Activated naive CD8-positive, alpha-beta T cell treated with anti-CD3 and anti-CD28 coated beads, Interleukin-2, amount 50 U/mL, for 24 hours (primary cell): Measurements from ENCODE around the gene EIF4E2.
A peak's percentile ranks its signal among the peaks of the same experiment; 100 is the strongest.

Source experiments
- ATAC-seq: fragments of 150-1000 bp; cut with Tn5 transposase; one replicate; pipeline ENCODE4 v1.10.0; 2021
- DNase-seq: peaks from one replicate; pipeline ENCODE4 v3.0.0; 2021
- H3K27ac Mint-ChIP-seq: one replicate; pipeline ENCODE4 v1.8.0; 2021; ENCODE audit warnings: mild to moderate bottlenecking, mixed read lengths
- H3K27me3 Mint-ChIP-seq: one replicate; pipeline ENCODE4 v1.8.0; 2021; ENCODE audit warnings: mixed read lengths
- H3K36me3 Mint-ChIP-seq: one replicate; pipeline ENCODE4 v1.8.0; 2021; ENCODE audit warnings: low read depth, mixed read lengths
- H3K4me1 Mint-ChIP-seq: one replicate; pipeline ENCODE4 v1.8.0; 2021; ENCODE audit warnings: mixed read lengths
- H3K4me3 Mint-ChIP-seq: one replicate; pipeline ENCODE4 v1.8.0; 2021; ENCODE audit warnings: mild to moderate bottlenecking, moderate library complexity, mixed read lengths
- H3K9me3 Mint-ChIP-seq: one replicate; pipeline ENCODE4 v1.8.0; 2021; ENCODE audit warnings: mixed read lengths

The EIF4E2 gene

GRCh38 chr2:232578626-232579025 is 28.1 kb downstream of the EIF4E2 start:
- Mint-ChIP-seq H3K27me3 (no peaks in the 10 kb centered on the region), H3K4me3 (no peak overlapping the region), H3K4me1 (peaks cover 4% of the 10 kb centered on the region), H3K9me3 (no peaks in the 10 kb centered on the region), H3K27ac (no peak overlapping the region), H3K36me3 (peaks cover 40% of the 10 kb centered on the region)
- ATAC-seq (no peak), DNase-seq (no peak)

- Mint-ChIP-seq H3K27me3 (no peaks in the 10 kb centered on the region), H3K4me3 (no peak overlapping the region), H3K4me1 (peaks cover 4% of the 10 kb centered on the region), H3K9me3 (no peaks in the 10 kb centered on the region), H3K27ac (no peak overlapping the region), H3K36me3 (peaks cover 40% of the 10 kb centered on the region)
- DNase-seq (no peak), ATAC-seq (no peak)
Observed at GRCh38 chr2:232580648-232580981, 30.1 kb downstream of the EIF4E2 start.

- no peak overlapping the region for H3K4me3 Mint-ChIP-seq
- DNase-seq (no peak), ATAC-seq (no peak)
- H3K27ac Mint-ChIP-seq: no peak overlapping the region
- no peaks in the 10 kb centered on the region for H3K27me3 Mint-ChIP-seq
- no peaks in the 10 kb centered on the region for H3K9me3 Mint-ChIP-seq
- H3K36me3 Mint-ChIP-seq: peaks cover 36% of the 10 kb centered on the region
- H3K4me1 Mint-ChIP-seq: peaks cover 3% of the 10 kb centered on the region
Observed at GRCh38 chr2:232581725-232582124, 31.2 kb downstream of the EIF4E2 start.

- peaks cover 3% of the 10 kb centered on the region for H3K4me1 Mint-ChIP-seq
- no peak overlapping the region for H3K4me3 Mint-ChIP-seq
- DNase-seq (no peak), ATAC-seq (no peak)
- no peaks in the 10 kb centered on the region for H3K27me3 Mint-ChIP-seq
- H3K36me3 Mint-ChIP-seq: peaks cover 33% of the 10 kb centered on the region
- no peaks in the 10 kb centered on the region for H3K9me3 Mint-ChIP-seq
- no peak overlapping the region for H3K27ac Mint-ChIP-seq
Observed at GRCh38 chr2:232584238-232584637, 33.7 kb downstream of the EIF4E2 start.

DNA sequence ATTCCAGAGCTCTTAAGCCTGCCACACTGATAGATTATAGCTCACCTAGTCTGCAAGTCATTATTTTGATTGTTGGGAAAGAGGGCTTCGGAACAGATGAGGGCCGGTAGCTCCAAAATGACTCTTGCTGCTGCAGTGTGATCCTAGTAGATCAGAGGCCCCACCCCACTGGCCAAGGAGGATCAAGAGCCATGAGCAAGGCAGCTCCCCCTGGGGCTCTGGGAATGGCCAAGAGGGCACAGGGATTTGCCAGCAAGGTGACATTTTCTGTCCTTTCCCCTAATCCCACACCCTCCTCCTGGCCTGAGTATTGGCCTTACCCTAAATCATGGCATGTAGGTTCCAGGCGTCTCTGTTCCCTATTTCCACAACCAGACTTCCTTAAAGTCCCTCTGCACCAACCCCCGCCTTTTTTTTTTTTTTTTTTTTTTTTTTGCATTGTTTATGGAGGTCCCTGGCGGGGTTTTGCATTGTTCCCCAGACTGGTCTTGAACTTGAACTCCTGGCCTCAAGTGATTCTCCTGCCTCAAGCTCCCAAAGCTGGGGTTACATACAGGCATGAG is 36.5 kb downstream of the EIF4E2 start:
- H3K9me3 Mint-ChIP-seq: no peaks in the 10 kb centered on the region
- no peaks in the 10 kb centered on the region for H3K4me1 Mint-ChIP-seq
- no peak overlapping the region for H3K27ac Mint-ChIP-seq
- ATAC-seq (no peak), DNase-seq (no peak)
- H3K27me3 Mint-ChIP-seq: no peaks in the 10 kb centered on the region
- peaks cover 24% of the 10 kb centered on the region for H3K36me3 Mint-ChIP-seq
- H3K4me3 Mint-ChIP-seq: no peak overlapping the region

- no peaks in the 10 kb centered on the region for H3K9me3 Mint-ChIP-seq
- H3K36me3 Mint-ChIP-seq: peaks cover 20% of the 10 kb centered on the region
- no peaks in the 10 kb centered on the region for H3K4me1 Mint-ChIP-seq
- no peak overlapping the region for H3K27ac Mint-ChIP-seq
- H3K4me3 Mint-ChIP-seq: no peak overlapping the region
- no peaks in the 10 kb centered on the region for H3K27me3 Mint-ChIP-seq
- no peak for ATAC-seq
- DNase-seq: no peak
Observed at GRCh38 chr2:232587512-232587911, 37.0 kb downstream of the EIF4E2 start.

DNA sequence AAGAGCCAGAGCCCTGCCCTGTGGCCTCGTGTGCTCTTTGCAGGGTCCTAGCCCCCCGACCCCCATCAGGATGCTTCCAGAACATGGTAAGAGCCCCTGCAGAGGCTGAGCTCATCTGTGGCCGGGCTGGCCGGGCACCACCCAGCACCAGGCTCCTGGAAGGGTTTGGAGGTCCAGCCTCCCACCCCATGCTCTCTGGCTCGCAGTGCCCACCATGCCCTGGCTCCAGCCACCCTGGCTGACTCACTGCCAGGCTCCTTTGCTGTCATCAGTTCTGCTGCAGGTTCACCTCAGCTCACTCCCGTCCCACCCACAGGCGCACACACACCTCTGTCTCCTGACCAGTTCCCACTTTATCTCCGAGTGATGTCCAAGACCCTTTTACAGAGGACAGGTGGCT is 37.5 kb downstream of the EIF4E2 start:
- DNase-seq (no peak), ATAC-seq (no peak)
- Mint-ChIP-seq H3K36me3 (peaks cover 15% of the 10 kb centered on the region), H3K4me1 (peaks cover 2% of the 10 kb centered on the region), H3K4me3 (no peak overlapping the region), H3K27ac (no peak overlapping the region), H3K9me3 (no peaks in the 10 kb centered on the region), H3K27me3 (no peaks in the 10 kb centered on the region)

DNA sequence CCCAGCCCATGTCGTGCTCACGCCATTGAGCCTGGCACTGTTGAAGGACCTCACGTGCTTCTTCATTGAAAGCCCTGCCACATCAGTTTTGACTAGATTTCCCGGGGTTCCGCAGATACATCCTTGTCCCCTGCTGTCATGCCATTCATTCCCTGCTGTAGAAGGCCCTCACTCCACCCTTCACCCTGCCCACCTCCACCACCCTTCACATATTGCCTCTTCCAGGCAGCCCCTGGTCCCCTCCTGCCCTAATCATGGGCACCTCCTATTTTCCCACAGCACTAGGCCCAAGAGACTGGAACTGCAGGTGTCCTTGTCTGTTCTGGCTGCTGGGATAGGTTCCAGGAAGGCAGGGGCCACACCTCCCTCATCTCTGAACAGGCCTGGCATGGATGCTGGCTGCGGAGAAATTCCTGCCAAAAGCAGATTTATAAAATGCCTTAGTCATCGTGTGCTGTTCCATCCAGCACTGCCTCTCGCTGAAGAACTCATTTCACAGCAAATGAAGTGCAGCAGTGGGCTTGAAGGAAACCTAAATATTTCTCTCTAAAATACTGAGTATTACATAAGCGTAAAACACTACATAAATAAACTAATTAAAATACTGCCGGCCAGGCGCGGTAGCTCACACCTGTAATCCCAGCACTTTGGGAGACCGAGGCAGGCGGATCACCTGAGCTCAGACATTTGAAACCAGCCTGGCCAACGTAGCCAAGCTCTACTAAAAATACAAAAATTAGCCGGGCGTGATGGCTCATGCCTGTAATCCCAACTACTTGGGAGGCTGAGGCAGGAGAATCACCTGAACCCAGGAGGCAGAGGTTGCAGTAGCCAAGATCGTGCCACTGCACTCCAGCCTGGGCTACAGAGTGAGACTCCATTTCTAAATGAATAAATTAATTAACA is 38.4 kb downstream of the EIF4E2 start:
- no peaks in the 10 kb centered on the region for H3K27me3 Mint-ChIP-seq
- H3K27ac Mint-ChIP-seq: no peak overlapping the region
- H3K4me3 Mint-ChIP-seq: no peak overlapping the region

DNA sequence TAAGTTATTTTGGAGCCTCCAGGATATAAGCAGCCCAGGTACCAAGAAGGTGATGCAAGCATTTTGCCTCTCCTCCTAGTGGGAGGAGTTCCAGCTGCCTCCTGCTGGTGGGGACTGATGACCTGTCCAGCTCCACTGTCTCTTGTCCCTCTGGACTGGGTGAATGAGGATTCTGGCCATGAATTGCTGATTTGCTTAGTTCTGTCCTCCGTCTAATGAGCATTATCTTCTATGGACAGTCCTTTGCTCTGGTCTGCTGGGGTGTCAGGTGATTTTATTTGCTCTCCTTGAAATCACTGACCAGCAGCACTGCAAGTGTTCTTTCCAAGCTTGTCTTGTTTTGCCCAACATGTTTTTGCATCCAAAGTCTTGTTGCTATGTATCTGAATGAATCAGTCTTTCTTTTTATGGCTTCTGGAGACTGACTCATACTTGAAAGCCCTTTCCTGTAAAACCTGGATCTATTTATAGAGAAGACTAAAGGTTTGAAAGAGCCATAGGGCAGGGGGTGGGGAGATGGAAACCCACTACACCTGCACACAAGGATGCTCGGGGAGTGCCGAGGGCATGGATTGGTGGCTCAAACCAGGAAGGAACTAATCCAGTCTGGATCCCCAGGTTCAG is 42.4 kb downstream of the EIF4E2 start:
- Mint-ChIP-seq H3K4me3 (no peak overlapping the region), H3K27ac (peak overlapping the region; percentile 4), H3K36me3 (no peaks in the 10 kb centered on the region), H3K9me3 (no peaks in the 10 kb centered on the region), H3K27me3 (no peaks in the 10 kb centered on the region), H3K4me1 (peaks cover 6% of the 10 kb centered on the region)
- DNase-seq (no peak), ATAC-seq (peak; percentile 40)

More for the DNA sequence above, 38.4 kb downstream of the EIF4E2 start:
- peaks cover 6% of the 10 kb centered on the region for H3K4me1 Mint-ChIP-seq
- no peak for DNase-seq
- peaks cover 7% of the 10 kb centered on the region for H3K36me3 Mint-ChIP-seq
- no peaks in the 10 kb centered on the region for H3K9me3 Mint-ChIP-seq
- ATAC-seq: no peak

DNA sequence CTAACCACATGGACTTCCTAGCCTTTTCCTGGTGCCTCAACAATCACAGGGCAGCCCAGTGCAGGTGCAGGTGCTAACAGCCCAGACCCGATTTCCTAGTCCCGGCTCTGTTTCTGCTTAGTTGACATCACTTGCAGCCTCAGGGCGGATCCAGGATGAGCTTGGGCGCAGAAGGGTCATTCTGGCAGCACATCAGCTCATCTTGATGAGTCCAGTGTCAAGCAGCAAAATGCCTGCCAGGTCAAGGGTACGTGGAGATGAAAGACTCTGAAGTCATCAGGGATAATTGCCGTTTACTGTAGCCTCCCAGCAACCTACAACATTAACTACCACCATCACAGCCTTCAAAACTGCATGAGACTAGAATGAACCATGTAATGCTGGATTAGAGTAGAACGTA is 43.5 kb downstream of the EIF4E2 start:
- Mint-ChIP-seq H3K36me3 (no peaks in the 10 kb centered on the region), H3K27ac (no peak overlapping the region), H3K4me3 (no peak overlapping the region), H3K4me1 (peaks cover 6% of the 10 kb centered on the region), H3K9me3 (no peaks in the 10 kb centered on the region), H3K27me3 (no peaks in the 10 kb centered on the region)
- DNase-seq (no peak), ATAC-seq (no peak)

GRCh38 chr2:232597362-232598079 is 47.0 kb downstream of the EIF4E2 start:
- no peaks in the 10 kb centered on the region for H3K27me3 Mint-ChIP-seq
- no peak overlapping the region for H3K27ac Mint-ChIP-seq
- no peaks in the 10 kb centered on the region for H3K36me3 Mint-ChIP-seq
- DNase-seq (no peak), ATAC-seq (no peak)
- H3K9me3 Mint-ChIP-seq: no peaks in the 10 kb centered on the region
- peaks cover 6% of the 10 kb centered on the region for H3K4me1 Mint-ChIP-seq
- H3K4me3 Mint-ChIP-seq: no peak overlapping the region

- Mint-ChIP-seq H3K4me1 (peaks cover 2% of the 10 kb centered on the region), H3K9me3 (no peaks in the 10 kb centered on the region), H3K36me3 (no peaks in the 10 kb centered on the region), H3K27ac (no peak overlapping the region), H3K27me3 (peaks cover 2% of the 10 kb centered on the region), H3K4me3 (no peak overlapping the region)
- ATAC-seq (no peak), DNase-seq (no peak)
Observed at GRCh38 chr2:232598293-232598692, 47.8 kb downstream of the EIF4E2 start.

- DNase-seq: no peak
Observed at GRCh38 chr2:232600053-232600773, 49.7 kb downstream of the EIF4E2 start.

GRCh38 chr2:232603283-232603682 is 52.8 kb downstream of the EIF4E2 start:
- no peak for ATAC-seq
- Mint-ChIP-seq H3K27me3 (peaks cover 6% of the 10 kb centered on the region), H3K4me3 (no peak overlapping the region), H3K27ac (no peak overlapping the region), H3K4me1 (peaks cover 6% of the 10 kb centered on the region), H3K9me3 (no peaks in the 10 kb centered on the region), H3K36me3 (no peaks in the 10 kb centered on the region)
- no peak for DNase-seq

More at GRCh38 chr2:232600053-232600773, 49.7 kb downstream of the EIF4E2 start:
- H3K4me3 Mint-ChIP-seq: no peak overlapping the region
- no peaks in the 10 kb centered on the region for H3K36me3 Mint-ChIP-seq
- H3K4me1 Mint-ChIP-seq: no peaks in the 10 kb centered on the region
- no peak for ATAC-seq
- peaks cover 4% of the 10 kb centered on the region for H3K27me3 Mint-ChIP-seq
- no peak overlapping the region for H3K27ac Mint-ChIP-seq
- H3K9me3 Mint-ChIP-seq: no peaks in the 10 kb centered on the region
